ENCODE measurements around the gene LRRC36.
"Not testable (repeated sequence)": the region's sequence is repeated elsewhere in the genome, so short reads cannot be mapped to it uniquely, and the experiment has no call there.

Gene LRRC36

GRCh38 chr16:67411339-67411738, 84.7 kb downstream of the LRRC36 start:
- H3K4me3 ChIP-seq (ENCODE audit: low read depth, low read length) = no peak overlapping the region
- DNase-seq (ENCODE audit: low read depth) = no peak

GRCh38 chr16:67412294-67412693, 85.7 kb downstream of the LRRC36 start:
- DNase-seq (ENCODE audit: low read depth) = no peak
- H3K4me3 ChIP-seq (ENCODE audit: low read depth, low read length) = no peak overlapping the region
- TF ChIP-seq CTCF (IDR thresholded peaks at IDR 0.05; ENCODE audit: insufficient read depth, low read depth, low read length, missing control alignments) = no peak

More at GRCh38 chr16:67411339-67411738, 84.7 kb downstream of the LRRC36 start:
- TF ChIP-seq CTCF (IDR thresholded peaks at IDR 0.05; ENCODE audit: insufficient read depth, low read depth, low read length, missing control alignments) = no peak

GRCh38 chr16:67413978-67414911, 87.6 kb downstream of the LRRC36 start:
- no peak overlapping the region for H3K4me3 ChIP-seq (ENCODE audit: low read depth, low read length)
- no peak for TF ChIP-seq CTCF (IDR thresholded peaks at IDR 0.05; ENCODE audit: insufficient read depth, low read depth, low read length, missing control alignments)

GRCh38 chr16:67415421-67415820, 88.8 kb downstream of the LRRC36 start:
- DNase-seq (ENCODE audit: low read depth); H3K4me3 ChIP-seq (ENCODE audit: low read depth, low read length): not testable (repeated sequence)

More at GRCh38 chr16:67413978-67414911, 87.6 kb downstream of the LRRC36 start:
- no peak for DNase-seq (ENCODE audit: low read depth)

GRCh38 chr16:67415872-67416793, 89.5 kb downstream of the LRRC36 start, which contains the start of gene ZDHHC1:
Gene ZDHHC1, minus strand, starts transcription at chr16:67416477. Its CDS starts 8,702 bp downstream, at chr16:67407775.
- peak; percentile 49 for DNase-seq (ENCODE audit: low read depth)
- H3K4me3 ChIP-seq (ENCODE audit: low read depth, low read length) = peak within 1 kb of the TSS; percentile 56
- peak; percentile 53 for TF ChIP-seq CTCF (IDR thresholded peaks at IDR 0.05; ENCODE audit: insufficient read depth, low read depth, low read length, missing control alignments)

GRCh38 chr16:67417333-67418061, 90.9 kb downstream of the LRRC36 start:
- no peak for DNase-seq (ENCODE audit: low read depth)
- no peak overlapping the region for H3K4me3 ChIP-seq (ENCODE audit: low read depth, low read length)
- no peak for TF ChIP-seq CTCF (IDR thresholded peaks at IDR 0.05; ENCODE audit: insufficient read depth, low read depth, low read length, missing control alignments)
